ENCODE data around the gene DMRT2.

GRCh38 chr9:1070692-1071091, 20.5 kb downstream of the DMRT2 start:
- TF ChIP-seq POLR2A (IDR thresholded peaks at IDR 0.05) (no peak), CTCF (IDR thresholded peaks at IDR 0.05) (no peak)

Measured in heart left ventricle (tissue), 13 donors.